ENCODE results near the gene TMEM91. TPM values are rescaled to one million over a fixed set of nuclear protein-coding genes. Genes with fewer than 3 reads are reported as not detected.

Gene TMEM91
- total RNA-seq, 2 experiments from 2014 or later = 11.4 to 13.0 TPM

Other genes starting within 250 kb of the TMEM91 start
- gene CYP2S1, start 183.3 kb upstream of the TMEM91 start, total RNA-seq = 1 to 10 TPM; 1.1 to 1.2 TPM
- under 1 TPM; 0.11 to 0.17 TPM for gene AXL, start 157.3 kb upstream of the TMEM91 start, total RNA-seq
- gene HNRNPUL1, start 112.2 kb upstream of the TMEM91 start, total RNA-seq = 100 to 1,000 TPM; 301 to 333 TPM
- 10 to 100 TPM; 37.8 to 40.8 TPM for gene CCDC97, start 66.4 kb upstream of the TMEM91 start, total RNA-seq
- gene TGFB1, start 22.6 kb upstream of the TMEM91 start, total RNA-seq = 100 to 1,000 TPM; 172 to 179 TPM
- gene B9D2, start 12.4 kb upstream of the TMEM91 start, total RNA-seq = 10 to 100 TPM; 11.5 to 13.0 TPM
- 10 to 100 TPM; 20.9 to 25.9 TPM for gene EXOSC5, start 20.8 kb downstream of the TMEM91 start, total RNA-seq
- gene BCKDHA, start 21.3 kb downstream of the TMEM91 start, total RNA-seq = 10 to 100 TPM; 23.8 to 26.9 TPM
- 1 to 10 TPM; 2.0 to 2.2 TPM for gene B3GNT8, start 50.8 kb downstream of the TMEM91 start, total RNA-seq
- gene DMAC2, start 63.4 kb downstream of the TMEM91 start, total RNA-seq = 10 to 100 TPM; 41.3 to 42.6 TPM
- gene ERICH4, start 66.6 kb downstream of the TMEM91 start, total RNA-seq = not detected
- gene CEACAM21, start 199.6 kb downstream of the TMEM91 start, total RNA-seq = 10 to 100 TPM; 75.4 to 75.5 TPM